Measurements from ENCODE around the gene GUCD1. TPM values are rescaled to one million over a fixed set of nuclear protein-coding genes. Genes with fewer than 3 reads are reported as not detected.

GUCD1 gene
- polyA plus RNA-seq, 3 donors = 67.1 to 85.9 (median 72.5) TPM

DNA sequence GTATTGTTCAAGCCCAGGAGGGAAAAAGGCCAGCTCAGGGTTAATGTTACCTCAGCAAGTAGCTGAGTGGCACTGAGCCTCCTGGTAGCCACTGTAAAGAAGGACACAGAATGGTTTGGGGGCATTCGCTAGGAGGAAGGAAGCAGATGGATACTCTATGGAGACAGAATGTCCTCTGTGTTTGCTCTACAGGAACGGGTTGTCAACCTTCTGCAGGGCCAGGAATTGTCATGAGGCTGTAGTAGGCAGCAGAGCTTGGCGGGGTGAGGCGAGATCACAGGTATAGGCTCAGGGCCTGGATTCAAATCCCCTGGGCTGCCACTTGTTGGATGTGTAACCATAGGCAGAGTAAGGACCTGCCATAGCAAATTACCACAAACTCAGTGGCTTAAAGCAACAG, 40.9 kb upstream of the GUCD1 start:
- Histone ChIP-seq H3K4me3 (replicated peaks in 1 of 3; ENCODE audit: low read depth in 2 of 3, low read length in 3 of 3) (no peak overlapping the region), H3K27me3 (ENCODE audit: control insufficient read depth in 2 of 2, insufficient read depth in 2 of 2, low read length in 2 of 2) (no peaks in the 10 kb centered on the region), H2AFZ (ENCODE audit: insufficient read depth, low read depth, low read length, poor library complexity, severe bottlenecking) (no peak overlapping the region), H3K36me3 (replicated peaks in 1 of 2; ENCODE audit: control insufficient read depth in 1 of 2, insufficient read depth in 2 of 2, low read length in 2 of 2) (no peaks in the 10 kb centered on the region), H3K79me2 (ENCODE audit: insufficient read depth, low read length) (no peaks in the 10 kb centered on the region), H3K9ac (ENCODE audit: insufficient read depth, low read length, poor library complexity, severe bottlenecking) (no peak overlapping the region), H3K4me1 (ENCODE audit: control insufficient read depth in 1 of 2, insufficient read depth in 2 of 2, low read length in 2 of 2) (peaks cover 8 to 18% of the 10 kb centered on the region in 2 donors), H3K27ac (ENCODE audit: low read depth in 1 of 2, low read length in 2 of 2) (no peak overlapping the region), H4K20me1 (ENCODE audit: insufficient read depth, low read length) (no peaks in the 10 kb centered on the region), H3K4me2 (replicated peaks; ENCODE audit: extremely low read depth, low read length, poor library complexity, severe bottlenecking) (no peak overlapping the region), H3K9me3 (replicated peaks in 1 of 2; ENCODE audit: control insufficient read depth in 1 of 2, insufficient read depth in 1 of 2, low read length in 2 of 2) (no peaks in the 10 kb centered on the region)
- Mint-ChIP-seq H3K4me1 (peaks cover 14% of the 10 kb centered on the region), H3K27me3 (ENCODE audit: low read depth in 3 of 3) (peaks cover 1 to 7% (median 2%) of the 10 kb centered on the region in 3 donors), H3K27ac (no peak overlapping the region), H3K9me3 (no peaks in the 10 kb centered on the region), H3K36me3 (no peaks in the 10 kb centered on the region), H3K4me3 (no peak overlapping the region)
- intact Hi-C loops (cut with micrococcal nuclease) = no loop called here
- WGBS (ENCODE audit: insufficient coverage) = 80% methylated on average over 2 of the region's 4 CpGs
- TF ChIP-seq, protein P1, sequence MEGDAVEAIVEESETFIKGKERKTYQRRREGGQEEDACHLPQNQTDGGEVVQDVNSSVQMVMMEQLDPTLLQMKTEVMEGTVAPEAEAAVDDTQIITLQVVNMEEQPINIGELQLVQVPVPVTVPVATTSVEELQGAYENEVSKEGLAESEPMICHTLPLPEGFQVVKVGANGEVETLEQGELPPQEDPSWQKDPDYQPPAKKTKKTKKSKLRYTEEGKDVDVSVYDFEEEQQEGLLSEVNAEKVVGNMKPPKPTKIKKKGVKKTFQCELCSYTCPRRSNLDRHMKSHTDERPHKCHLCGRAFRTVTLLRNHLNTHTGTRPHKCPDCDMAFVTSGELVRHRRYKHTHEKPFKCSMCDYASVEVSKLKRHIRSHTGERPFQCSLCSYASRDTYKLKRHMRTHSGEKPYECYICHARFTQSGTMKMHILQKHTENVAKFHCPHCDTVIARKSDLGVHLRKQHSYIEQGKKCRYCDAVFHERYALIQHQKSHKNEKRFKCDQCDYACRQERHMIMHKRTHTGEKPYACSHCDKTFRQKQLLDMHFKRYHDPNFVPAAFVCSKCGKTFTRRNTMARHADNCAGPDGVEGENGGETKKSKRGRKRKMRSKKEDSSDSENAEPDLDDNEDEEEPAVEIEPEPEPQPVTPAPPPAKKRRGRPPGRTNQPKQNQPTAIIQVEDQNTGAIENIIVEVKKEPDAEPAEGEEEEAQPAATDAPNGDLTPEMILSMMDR (IDR thresholded peaks at IDR 0.05) = no peak
- DNase-seq = no peak

DNA sequence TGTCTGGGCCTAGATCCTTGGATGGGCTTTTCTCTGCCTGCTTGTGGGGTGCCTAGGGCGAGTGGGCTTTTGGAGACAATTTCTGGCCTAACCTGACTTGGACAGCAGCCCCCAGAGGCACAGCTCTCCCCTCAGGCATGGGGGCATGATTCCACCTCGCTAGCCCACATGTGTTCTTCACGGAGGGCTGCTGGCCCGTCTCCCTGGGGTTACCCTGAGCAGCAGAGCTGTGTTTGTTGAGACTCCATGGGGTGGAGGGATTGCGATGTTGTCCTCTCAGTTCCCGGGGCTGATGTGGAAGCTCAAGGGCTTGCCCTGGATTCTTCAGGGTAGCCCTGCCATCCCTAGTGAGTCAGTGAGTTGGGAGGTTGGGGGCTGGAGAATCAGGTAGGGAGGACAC, 40.3 kb upstream of the GUCD1 start:
- H3K4me2 ChIP-seq (replicated peaks; ENCODE audit: extremely low read depth, low read length, poor library complexity, severe bottlenecking) = no peak overlapping the region
- no peak overlapping the region for H3K4me3 Mint-ChIP-seq
- no peak for DNase-seq

More for the DNA sequence above, 40.3 kb upstream of the GUCD1 start:
- Histone ChIP-seq H4K20me1 (ENCODE audit: insufficient read depth, low read length) (no peaks in the 10 kb centered on the region), H3K9me3 (replicated peaks in 1 of 2; ENCODE audit: control insufficient read depth in 1 of 2, insufficient read depth in 1 of 2, low read length in 2 of 2) (no peaks in the 10 kb centered on the region), H3K27ac (ENCODE audit: low read depth in 1 of 2, low read length in 2 of 2) (no peak overlapping the region), H3K9ac (ENCODE audit: insufficient read depth, low read length, poor library complexity, severe bottlenecking) (no peak overlapping the region), H3K4me3 (replicated peaks in 1 of 3; ENCODE audit: low read depth in 2 of 3, low read length in 3 of 3) (no peak overlapping the region), H2AFZ (ENCODE audit: insufficient read depth, low read depth, low read length, poor library complexity, severe bottlenecking) (no peak overlapping the region), H3K4me1 (ENCODE audit: control insufficient read depth in 1 of 2, insufficient read depth in 2 of 2, low read length in 2 of 2) (peaks cover 8 to 15% of the 10 kb centered on the region in 2 donors), H3K27me3 (ENCODE audit: control insufficient read depth in 2 of 2, insufficient read depth in 2 of 2, low read length in 2 of 2) (no peaks in the 10 kb centered on the region), H3K36me3 (replicated peaks in 1 of 2; ENCODE audit: control insufficient read depth in 1 of 2, insufficient read depth in 2 of 2, low read length in 2 of 2) (no peaks in the 10 kb centered on the region), H3K79me2 (ENCODE audit: insufficient read depth, low read length) (no peaks in the 10 kb centered on the region)
- TF ChIP-seq, protein P1 (IDR thresholded peaks at IDR 0.05) = no peak
- no peaks in the 10 kb centered on the region for H3K36me3 Mint-ChIP-seq
- peaks cover 11% of the 10 kb centered on the region for H3K4me1 Mint-ChIP-seq
- 96% methylated on average over 6 of the region's 6 CpGs for WGBS (ENCODE audit: insufficient coverage)
- H3K9me3 Mint-ChIP-seq = no peaks in the 10 kb centered on the region
- intact Hi-C loops (cut with micrococcal nuclease) = no loop called here
- H3K27ac Mint-ChIP-seq = no peak overlapping the region
- peaks cover 1 to 7% (median 2%) of the 10 kb centered on the region in 3 donors for H3K27me3 Mint-ChIP-seq (ENCODE audit: low read depth in 3 of 3)

Measured in CD14-positive monocyte (primary cell).